Measurements from ENCODE around the gene SC5D.
A peak's percentile ranks its signal among the peaks of the same experiment; 100 is the strongest.

The SC5D gene

GRCh38 chr11:121291896-121292494 lies 576 bp upstream of the SC5D start:
- peak in 1 of 2 donors; percentile 1 for DNase-seq (ENCODE audit: low read depth in 2 of 2)

- no peak for DNase-seq (ENCODE audit: low read depth in 2 of 2)
Observed at GRCh38 chr11:121293288-121293594, 670 bp downstream of the SC5D start.

- DNase-seq (ENCODE audit: low read depth in 2 of 2) = no peak
Observed at GRCh38 chr11:121295246-121296029, 2.9 kb downstream of the SC5D start.

- DNase-seq (ENCODE audit: low read depth in 2 of 2) = no peak
Observed at GRCh38 chr11:121297872-121298271, 5.3 kb downstream of the SC5D start.

- no peak for DNase-seq (ENCODE audit: low read depth in 2 of 2)
Observed at GRCh38 chr11:121298774-121299173, 6.2 kb downstream of the SC5D start.

GRCh38 chr11:121299417-121299816 lies 6.8 kb downstream of the SC5D start:
- DNase-seq (ENCODE audit: low read depth in 2 of 2) = no peak

- DNase-seq (ENCODE audit: low read depth in 2 of 2) = no peak
Observed at GRCh38 chr11:121300313-121300971, 7.9 kb downstream of the SC5D start.

GRCh38 chr11:121300972-121301699 lies 8.6 kb downstream of the SC5D start:
- DNase-seq (ENCODE audit: low read depth in 2 of 2) = no peak

- no peak for DNase-seq (ENCODE audit: low read depth in 2 of 2)
Observed at GRCh38 chr11:121304759-121305158, 12.2 kb downstream of the SC5D start.

- no peak for DNase-seq (ENCODE audit: low read depth in 2 of 2)
Observed at GRCh38 chr11:121308816-121309215, 16.2 kb downstream of the SC5D start.

- no peak for DNase-seq (ENCODE audit: low read depth in 2 of 2)
Observed at GRCh38 chr11:121309688-121310087, 17.1 kb downstream of the SC5D start.

- no peak for DNase-seq (ENCODE audit: low read depth in 2 of 2)
Observed at GRCh38 chr11:121310908-121311307, 18.3 kb downstream of the SC5D start.

GRCh38 chr11:121311373-121311772 lies 18.8 kb downstream of the SC5D start:
- no peak for DNase-seq (ENCODE audit: low read depth in 2 of 2)

GRCh38 chr11:121312483-121312882 lies 19.9 kb downstream of the SC5D start:
- no peak for DNase-seq (ENCODE audit: low read depth in 2 of 2)

- no peak for DNase-seq (ENCODE audit: low read depth in 2 of 2)
Observed at GRCh38 chr11:121318848-121319834, 26.6 kb downstream of the SC5D start.

- DNase-seq (ENCODE audit: low read depth in 2 of 2) = no peak
Observed at GRCh38 chr11:121321614-121322243, 29.2 kb downstream of the SC5D start.

- no peak for DNase-seq (ENCODE audit: low read depth in 2 of 2)
Observed at GRCh38 chr11:121323046-121323607, 30.6 kb downstream of the SC5D start.

GRCh38 chr11:121326230-121326629 lies 33.7 kb downstream of the SC5D start:
- DNase-seq (ENCODE audit: low read depth in 2 of 2) = no peak

- DNase-seq (ENCODE audit: low read depth in 2 of 2) = no peak
Observed at GRCh38 chr11:121327553-121327952, 35.0 kb downstream of the SC5D start.

- DNase-seq (ENCODE audit: low read depth in 2 of 2) = no peak
Observed at GRCh38 chr11:121328176-121328966, 35.8 kb downstream of the SC5D start.
